Stomach (tissue), 9 donors: ENCODE data around the gene MAPKAPK3. TPM values are rescaled to one million over a fixed set of nuclear protein-coding genes. Genes with fewer than 3 reads are reported as not detected.
"Not testable (repeated sequence)": the region's sequence is repeated elsewhere in the genome, so short reads cannot be mapped to it uniquely, and the experiment has no call there.

ENCODE experiments used
- DNase-seq, 2 donors: peaks; one replicate each; pipeline versions ENCODE4 v3.0.0 to v3.0.0-alpha.2; 2013 to 2019
- H3K27ac ChIP-seq, 5 donors: fragments of 200-600 bp in 4 of 5; sonication (generic) in 4 of 5; one replicate each; pipeline ENCODE4 v1.5.1; 2013 to 2019; ENCODE audit warnings: mild to moderate bottlenecking in 1 of 5, moderate library complexity in 1 of 5
- H3K27me3 ChIP-seq, 3 donors: fragments of 200-600 bp; sonication (generic); one replicate each; pipeline ENCODE4 v1.5.1; 2017 to 2019; ENCODE audit warnings: mixed run types in 1 of 3
- H3K36me3 ChIP-seq, 4 donors: fragments of 200-600 bp; sonication (generic); 1 replicate in 3 of 4; 2 replicates in 1 of 4; pipeline ENCODE4 v1.5.1; 2016 to 2019
- H3K4me1 ChIP-seq, 4 donors: fragments of 200-600 bp; sonication (generic); one replicate each; pipeline ENCODE4 v1.5.1; 2016 to 2019
- H3K4me3 ChIP-seq, 4 donors: fragments of 200-600 bp; sonication (generic) in 3 of 4; one replicate each; pipeline ENCODE4 v1.5.1; 2016 to 2019; ENCODE audit warnings: mild to moderate bottlenecking in 1 of 4
- H3K9me3 ChIP-seq, 4 donors: fragments of 200-600 bp; sonication (generic); one replicate each; pipeline ENCODE4 v1.5.1; 2016 to 2019
- CTCF ChIP-seq, 7 experiments: fragments of 450-650 bp in 4 of 7; fragments of 200-600 bp in 3 of 7; sonication (generic) in 3 of 7; IDR thresholded peaks; one replicate each; pipeline ENCODE4 v1.5.1; 2016 to 2019; ENCODE audit warnings: antibody characterized with exemption in 7 of 7, control low read depth in 2 of 7, mild to moderate bottlenecking in 1 of 7
- EP300 ChIP-seq: sonication (generic); formaldehyde crosslinking; IDR thresholded peaks from one replicate; pipeline ENCODE4 v1.6.1; 2017; ENCODE audit warnings: antibody characterized with exemption
- POLR2A ChIP-seq, 4 donors: fragments of 450-650 bp; IDR thresholded peaks; one replicate each; pipeline ENCODE4 v1.6.1; 2016; ENCODE audit warnings: antibody characterized with exemption in 4 of 4, control low read depth in 2 of 4, mild to moderate bottlenecking in 1 of 4, moderate library complexity in 1 of 4
- POLR2AphosphoS5 ChIP-seq, 3 donors: sonication (generic); formaldehyde crosslinking; IDR thresholded peaks; one replicate each; pipeline ENCODE4 v1.6.1; 2016; ENCODE audit warnings: antibody characterized with exemption in 3 of 3
- WGBS, 5 donors: extraction: QIAGEN DNeasy Blood & Tissue Kit in 3 of 5; methylation state at CpG; one replicate each; pipeline versions ENCODE4 v1.1.5 to v1.1.7; 2013 to 2018; 5-methylcytosine and 5-hydroxymethylcytosine counted together
- intact Hi-C: fragments of 100-400 bp; cut with DNase I; formaldehyde crosslinking; loops from one replicate; pipeline ENCODE4 v1.15.1; 2023; ENCODE audit warnings: low total_unique reads
- polyA plus RNA-seq, 3 donors: library from polyadenylated mRNA; stranded (reverse); fragments of 200-250 nt; gene quantifications; one replicate each; pipeline ENCODE4 v1.2.3, GENCODE V29; 2013
- total RNA-seq, 5 donors: library from RNA; depleted of rRNA; stranded (reverse); fragments of >200 nt; gene quantifications; one replicate each; pipeline versions ENCODE4 v1.1.0 to v1.2.3, GENCODE V29; 2014 to 2016
- donor health status: healthy with polysubstance abuse.
- donor health status: Bipolar disorder and iron deficiency.
- donor health status: healthy.

The MAPKAPK3 gene
- total and polyA plus RNA-seq, 8 donors = 10.3 to 50.0 (median 29.4) TPM

- DNase-seq = no peak
- Histone ChIP-seq H3K27ac (no peak overlapping the region), H3K9me3 (no peaks in the 10 kb centered on the region), H3K36me3 (no peaks in the 10 kb centered on the region), H3K4me3 (no peak overlapping the region), H3K4me1 (no peaks in the 10 kb centered on the region), H3K27me3 (no peaks in the 10 kb centered on the region)
- intact Hi-C loops = no loop called here
- WGBS, 5 donors = 26 to 55% (median 44%) methylated on average over 2 of the region's 2 CpGs
- TF ChIP-seq POLR2AphosphoS5 (IDR thresholded peaks at IDR 0.05) = no peak
- TF ChIP-seq CTCF (IDR thresholded peaks at IDR 0.05) = no peak
- TF ChIP-seq EP300 = no peak
- TF ChIP-seq POLR2A (IDR thresholded peaks at IDR 0.05) = no peak
Observed at GRCh38 chr3:50662408-50662807, 45.5 kb downstream of the MAPKAPK3 start.

DNA sequence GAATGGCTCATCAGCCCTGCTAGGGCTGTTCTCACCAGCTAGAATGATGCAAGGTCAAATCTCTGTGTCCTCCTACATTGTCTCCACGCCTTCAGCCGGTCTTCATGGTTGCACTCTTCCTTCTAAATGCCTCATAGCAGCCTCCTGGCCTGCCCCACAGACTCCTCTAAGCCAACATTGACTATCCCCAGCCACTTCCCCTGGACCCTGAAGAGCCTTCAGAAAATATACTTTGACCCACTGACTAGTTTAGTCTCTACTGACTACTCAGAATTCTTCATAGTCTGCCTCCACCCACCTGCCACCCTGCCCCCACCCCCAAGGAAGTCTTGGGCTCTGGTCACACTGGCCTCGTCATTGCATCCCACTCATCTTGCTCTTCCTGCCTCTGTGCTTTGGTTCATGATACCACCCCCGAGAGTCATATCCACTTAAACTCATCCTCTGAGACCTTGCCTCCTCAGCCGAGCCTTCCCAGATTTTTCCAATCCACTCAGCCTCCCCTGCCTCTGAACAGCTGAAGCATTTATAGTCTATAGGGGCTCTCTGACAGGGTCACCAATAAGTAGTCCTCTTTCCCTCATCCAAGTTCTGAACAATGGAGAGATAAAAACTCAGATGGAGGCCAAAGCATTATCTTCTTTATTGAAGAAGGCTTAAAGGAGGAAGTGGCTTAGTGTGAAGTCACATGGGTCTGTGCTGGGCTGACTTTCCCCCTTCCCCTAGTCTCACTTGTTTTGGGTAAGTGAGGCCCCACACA, 48.3 kb downstream of the MAPKAPK3 start:
- no peaks in the 10 kb centered on the region for H3K36me3 ChIP-seq
- no peak overlapping the region for H3K4me3 ChIP-seq
- TF ChIP-seq POLR2AphosphoS5 (IDR thresholded peaks at IDR 0.05) = no peak
- TF ChIP-seq CTCF (IDR thresholded peaks at IDR 0.05) = no peak
- no peak for TF ChIP-seq POLR2A (IDR thresholded peaks at IDR 0.05)
- no peak for TF ChIP-seq EP300
- H3K27me3 ChIP-seq = no peaks in the 10 kb centered on the region
- WGBS, 5 donors = 78 to 86% (median 85%) methylated on average over 5 of the region's 5 CpGs
- H3K4me1 ChIP-seq = no peaks in the 10 kb centered on the region
- no peak for DNase-seq
- intact Hi-C loops = no loop called here
- H3K9me3 ChIP-seq = no peaks in the 10 kb centered on the region
- no peak overlapping the region for H3K27ac ChIP-seq

DNA sequence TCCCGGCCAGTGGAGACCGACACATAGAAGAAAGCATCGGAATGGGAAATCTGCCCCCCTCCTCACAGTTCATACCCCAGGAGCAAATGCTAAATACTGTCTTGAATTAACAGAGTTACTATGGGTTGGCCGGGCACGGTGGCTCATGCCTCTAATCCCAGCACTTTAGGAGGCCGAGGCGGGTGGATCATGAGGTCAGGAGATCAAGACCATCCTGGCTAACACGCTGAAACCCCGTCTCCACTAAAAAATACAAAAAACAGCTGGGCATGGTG, 48.8 kb downstream of the MAPKAPK3 start:
- H3K9me3 ChIP-seq, DNase-seq, H3K36me3 ChIP-seq, intact Hi-C loops, H3K27me3 ChIP-seq, H3K4me3 ChIP-seq, H3K27ac ChIP-seq, H3K4me1 ChIP-seq: not testable (repeated sequence)
- 63 to 87% (median 84%) methylated on average over 9 of the region's 9 CpGs for WGBS, 5 donors

DNA sequence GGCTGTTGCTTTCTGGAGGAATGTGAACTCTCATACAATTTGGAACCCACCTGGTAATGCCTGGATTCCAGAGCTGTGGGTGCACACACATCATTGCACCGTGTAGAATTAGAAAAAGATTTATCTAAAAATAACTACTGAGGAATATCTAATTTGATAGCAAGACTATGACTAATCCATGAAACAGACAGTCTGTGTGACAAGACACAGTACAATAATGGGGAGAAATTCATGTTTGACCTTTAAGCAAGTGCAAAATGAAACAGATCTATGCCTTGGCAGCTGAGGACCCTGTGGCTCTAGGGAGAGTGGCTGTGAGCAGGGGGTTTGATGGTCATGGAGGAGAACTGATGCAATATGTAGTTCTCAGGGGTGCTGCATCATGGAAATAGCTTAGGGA, 49.9 kb downstream of the MAPKAPK3 start:
- H3K27me3 ChIP-seq = no peaks in the 10 kb centered on the region
- no peak overlapping the region for H3K27ac ChIP-seq
- DNase-seq = no peak
- TF ChIP-seq POLR2A (IDR thresholded peaks at IDR 0.05) = no peak
- no peak for TF ChIP-seq EP300
- TF ChIP-seq POLR2AphosphoS5 (IDR thresholded peaks at IDR 0.05) = no peak
- TF ChIP-seq CTCF (IDR thresholded peaks at IDR 0.05) = no peak
- WGBS, 5 donors = 13 to 42% (median 31%) methylated on average over 1 of the region's 1 CpG
- H3K36me3 ChIP-seq = no peaks in the 10 kb centered on the region
- H3K4me3 ChIP-seq = no peak overlapping the region
- H3K4me1 ChIP-seq = no peaks in the 10 kb centered on the region
- intact Hi-C loops = no loop called here
- H3K9me3 ChIP-seq = no peaks in the 10 kb centered on the region

DNA sequence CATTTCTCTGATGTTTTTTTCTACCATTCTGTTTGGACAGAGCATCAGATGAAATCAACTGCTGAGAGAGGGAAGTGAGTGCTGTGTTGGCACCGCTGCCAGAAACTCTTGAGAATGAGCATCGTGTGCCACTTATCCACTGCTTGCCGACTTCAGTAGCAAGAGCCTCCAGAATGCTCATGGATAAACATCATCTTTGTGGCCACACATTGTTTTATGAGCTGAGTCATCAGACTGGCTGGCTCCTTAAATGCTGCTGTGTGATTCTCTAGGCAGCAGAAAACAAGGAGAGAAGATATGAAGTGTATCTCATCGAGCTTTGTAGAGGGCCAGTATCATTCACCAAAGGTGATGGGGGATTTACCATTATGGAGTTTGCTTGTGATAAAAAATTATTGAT, 54.4 kb downstream of the MAPKAPK3 start:
- no peak overlapping the region for H3K4me3 ChIP-seq
- H3K27ac ChIP-seq = no peak overlapping the region
- peaks cover 0 to 43% (median 28%) of the 10 kb centered on the region in 3 donors for H3K27me3 ChIP-seq

More for the DNA sequence above, 54.4 kb downstream of the MAPKAPK3 start:
- Histone ChIP-seq H3K4me1 (peaks cover 11 to 15% (median 12%) of the 10 kb centered on the region in 4 donors), H3K9me3 (no peaks in the 10 kb centered on the region), H3K36me3 (no peaks in the 10 kb centered on the region)
- 54 to 65% (median 57%) methylated on average over 4 of the region's 4 CpGs for WGBS, 5 donors
- intact Hi-C loops = no loop called here
- no peak for DNase-seq
- TF ChIP-seq EP300 = no peak
- TF ChIP-seq POLR2AphosphoS5 (IDR thresholded peaks at IDR 0.05) = no peak
- TF ChIP-seq CTCF (IDR thresholded peaks at IDR 0.05) = no peak
- no peak for TF ChIP-seq POLR2A (IDR thresholded peaks at IDR 0.05)
